Activated effector memory CD4-positive, alpha-beta T cell treated with Interleukin-2 at 50 U/mL for 16 hours (primary cell): ENCODE results near the gene SLC18A2.

Source experiments
- DNase-seq: peaks from one replicate; pipeline ENCODE4 v3.0.0-alpha.2; 2020

Gene SLC18A2

DNA sequence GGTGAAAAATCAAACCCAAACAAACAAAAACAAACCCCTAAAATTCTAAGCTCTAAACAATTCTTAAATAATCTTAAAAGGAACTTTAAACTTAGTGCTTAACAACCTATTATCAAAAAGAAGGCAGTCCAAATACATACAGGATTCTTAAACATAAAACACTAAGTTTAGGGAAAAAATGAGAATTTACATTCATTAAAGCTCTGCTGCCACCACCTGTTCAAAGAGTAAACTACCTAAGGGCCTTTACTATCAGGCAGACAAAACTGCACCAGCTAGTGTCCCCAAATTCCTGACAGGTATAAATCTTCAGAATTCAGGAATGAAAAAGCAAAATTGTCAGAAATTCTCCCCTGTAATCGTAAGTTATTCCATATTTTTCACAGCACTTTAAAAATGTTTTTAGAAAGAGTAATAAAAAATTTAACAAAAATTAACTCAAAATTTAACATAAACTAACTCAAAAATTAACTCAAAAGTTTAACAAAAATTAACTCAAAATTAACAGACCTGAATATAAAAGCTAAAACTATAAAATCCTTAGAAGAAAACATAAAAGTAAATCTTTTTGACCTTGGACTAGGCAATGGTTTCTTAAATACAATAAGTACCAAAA, 79.2 kb downstream of the SLC18A2 start:
- no peak for DNase-seq

DNA sequence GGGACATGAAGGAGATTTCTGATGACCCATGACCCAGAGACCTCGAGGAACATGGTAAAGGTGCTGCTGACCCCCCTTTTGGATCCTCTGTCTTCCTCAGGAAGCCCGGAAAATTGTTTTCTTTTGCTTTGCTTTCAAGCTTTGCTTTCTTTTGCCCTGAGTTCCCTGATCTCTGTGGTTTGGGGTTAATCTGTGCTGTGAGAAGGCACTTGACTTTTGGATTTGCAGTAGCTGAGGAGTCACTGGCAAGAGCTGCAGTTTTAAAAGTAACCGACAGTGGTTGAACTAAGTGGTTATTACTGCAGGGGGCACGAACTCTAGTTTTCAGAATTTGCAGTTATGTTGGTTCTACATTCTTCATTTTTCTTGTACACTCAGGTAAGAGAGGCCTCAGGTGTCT, 81.3 kb downstream of the SLC18A2 start:
- no peak for DNase-seq

DNA sequence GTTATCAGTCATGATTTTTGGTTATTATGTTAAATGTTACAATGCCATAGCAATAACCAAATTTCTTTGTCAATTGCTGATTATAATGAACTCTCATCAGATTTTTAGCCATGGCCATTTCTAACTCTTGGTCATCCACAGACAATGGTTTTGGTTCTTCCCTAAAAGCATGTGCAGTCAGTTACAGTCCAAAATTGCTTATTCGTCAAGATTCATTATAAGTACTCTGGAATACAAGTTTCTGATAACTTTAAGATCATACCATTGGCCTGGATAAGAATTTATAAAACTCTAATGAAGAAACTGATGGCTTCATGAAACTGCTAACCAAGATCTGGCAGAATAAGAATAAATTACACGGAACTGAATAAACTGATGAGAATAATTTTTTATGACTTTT, 83.5 kb downstream of the SLC18A2 start:
- DNase-seq: no peak

DNA sequence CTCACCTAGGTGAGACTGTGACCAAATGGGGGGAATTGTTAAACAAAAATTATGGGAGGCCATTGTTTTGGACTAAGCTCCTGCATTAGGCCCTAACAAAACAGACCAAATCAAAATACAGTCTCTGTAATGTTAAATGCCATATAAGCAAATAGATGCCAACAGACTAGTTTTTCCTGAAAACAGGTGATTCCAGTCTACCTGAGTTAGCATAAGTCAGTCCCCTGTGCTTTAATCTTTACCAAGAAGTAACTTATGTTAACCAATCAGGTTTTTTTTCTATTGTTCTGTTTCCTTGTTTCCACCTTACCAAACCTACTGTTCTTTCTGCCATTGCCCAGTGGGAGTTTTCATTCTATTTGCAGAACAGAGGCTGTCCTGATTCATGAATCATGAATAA, 86.3 kb downstream of the SLC18A2 start:
- DNase-seq: no peak
